Endothelial cell of umbilical vein (primary cell): Measurements from ENCODE around the gene LARGE1. TPM values are rescaled to one million over a fixed set of nuclear protein-coding genes. Genes with fewer than 3 reads are reported as not detected.

Experiments
- BruUV-seq: library from RNA; stranded (reverse); fragments of 400-500 nt; replicated peaks from 2 replicates; lab custom pipeline; 2021; lab: Mats Ljungman, UMichigan
- CTCF ChIA-PET: fragments of 300-600, 350-600 bp; sonication (Branson Sonifier 250); formaldehyde crosslinking; loops from one replicate; lab custom pipeline; 2021; ENCODE audit warnings: antibody characterized with exemption, inconsistent platforms; lab: Charles Lee
- POLR2A ChIA-PET: fragments of 300-600, 350-600 bp; sonication (Branson Sonifier 250); formaldehyde crosslinking; loops from one replicate; lab custom pipeline; 2021; ENCODE audit warnings: antibody characterized with exemption, inconsistent platforms; lab: Charles Lee
- DNase-seq: peaks from one replicate; pipeline ENCODE4 v3.0.0-alpha.2; 2011; ENCODE audit warnings: low read depth, low spot score
- FAIRE-seq: peaks from 2 replicates; lab custom pipeline; 2011; peaks lifted over from hg19 to GRCh38; lab: Jason Lieb, UNC
- H2AFZ ChIP-seq: 2 replicates; pipeline ENCODE4 v1.6.0; 2012; ENCODE audit warnings: low read depth, low read length, control low read depth, inconsistent platforms
- H3K27ac ChIP-seq: 2 replicates; pipeline ENCODE4 v1.5.1; 2011; ENCODE audit warnings: low read depth, mild to moderate bottlenecking, control low read depth, low read length, moderate library complexity; ENCODE audit not compliant: insufficient read depth
- H3K27me3 ChIP-seq, 2 experiments: 2 replicates each; pipeline versions ENCODE4 v1.6.0 to v1.6.1; 2011; ENCODE audit warnings: low read length in 2 of 2, mixed read lengths in 1 of 2; ENCODE audit not compliant: control insufficient read depth in 2 of 2, insufficient read depth in 2 of 2
- H3K36me3 ChIP-seq, 2 experiments: 2 replicates in 1 of 2; 3 replicates in 1 of 2; pipeline ENCODE4 v1.5.1; 2011; ENCODE audit warnings: low read length in 2 of 2, mild to moderate bottlenecking in 1 of 2, moderate library complexity in 1 of 2; ENCODE audit not compliant: control insufficient read depth in 2 of 2, insufficient read depth in 2 of 2; ENCODE audit errors: extremely low read depth in 1 of 2
- H3K4me1 ChIP-seq: 3 replicates; pipeline ENCODE4 v1.5.1; 2011; ENCODE audit warnings: mild to moderate bottlenecking, low read length; ENCODE audit not compliant: control insufficient read depth, insufficient read depth; ENCODE audit errors: extremely low read depth
- H3K4me2 ChIP-seq: 2 replicates; pipeline ENCODE4 v1.6.1; 2011; ENCODE audit warnings: low read length, control low read depth, mixed read lengths; ENCODE audit not compliant: insufficient read depth
- H3K4me3 ChIP-seq, 3 experiments: fragments of 200-600 bp in 1 of 3; sonication (generic), shearing (Covaris generic) in 1 of 3; replicated peaks in 1 of 3; 2 replicates each; pipeline ENCODE4 v1.5.1; 2011 to 2016; ENCODE audit warnings: control low read depth in 3 of 3, low read length in 3 of 3, mild to moderate bottlenecking in 2 of 3, inconsistent platforms in 1 of 3, low read depth in 1 of 3, moderate library complexity in 1 of 3; ENCODE audit not compliant: insufficient read depth in 1 of 3
- H3K79me2 ChIP-seq: 2 replicates; pipeline ENCODE4 v1.6.0; 2012; ENCODE audit warnings: low read length, inconsistent platforms; ENCODE audit not compliant: control insufficient read depth, insufficient read depth
- H3K9ac ChIP-seq: replicated peaks from 2 replicates; pipeline ENCODE3; 2011; ENCODE audit warnings: low read length, control low read depth; ENCODE audit not compliant: insufficient read depth; ENCODE audit errors: extremely low read depth
- H3K9me1 ChIP-seq: replicated peaks from 3 replicates; pipeline ENCODE4 v1.6.0; 2011; ENCODE audit warnings: mild to moderate bottlenecking, low read length; ENCODE audit not compliant: control insufficient read depth, insufficient read depth; ENCODE audit errors: extremely low read depth
- H3K9me3 ChIP-seq: replicated peaks from 2 replicates; pipeline ENCODE4 v1.5.1; 2012; ENCODE audit warnings: low read length, inconsistent platforms; ENCODE audit not compliant: control insufficient read depth, insufficient read depth
- H4K20me1 ChIP-seq: replicated peaks from 2 replicates; pipeline ENCODE3; 2011; ENCODE audit warnings: mild to moderate bottlenecking, low read length; ENCODE audit not compliant: control insufficient read depth, insufficient read depth; ENCODE audit errors: extremely low read depth
- EZH2 ChIP-seq: IDR thresholded peaks from 2 replicates; pipeline ENCODE4 v1.6.1; 2012; ENCODE audit warnings: borderline replicate concordance, low read depth, mild to moderate bottlenecking, moderate library complexity, low read length, inconsistent platforms; ENCODE audit not compliant: severe bottlenecking
- FOS ChIP-seq: IDR thresholded peaks from 2 replicates; pipeline ENCODE4 v1.6.1; 2011; ENCODE audit warnings: mild to moderate bottlenecking, low read length, moderate library complexity, borderline replicate concordance; ENCODE audit not compliant: insufficient read depth
- GATA2 ChIP-seq: IDR thresholded peaks from 2 replicates; pipeline ENCODE4 v1.7.0; 2011; ENCODE audit warnings: low read depth, mild to moderate bottlenecking, moderate library complexity, mixed read lengths, low read length; ENCODE audit not compliant: insufficient read length, insufficient read depth
- JUN ChIP-seq: IDR thresholded peaks from 2 replicates; pipeline ENCODE4 v1.6.1; 2011; ENCODE audit warnings: borderline replicate concordance, low read depth; ENCODE audit not compliant: insufficient read length, insufficient read depth
- MAX ChIP-seq: IDR thresholded peaks from 2 replicates; pipeline ENCODE4 v1.6.1; 2011; ENCODE audit not compliant: insufficient read depth, insufficient read length
- MYC ChIP-seq: IDR thresholded peaks from one replicate; pipeline ENCODE4 v1.6.1; 2011; ENCODE audit warnings: mild to moderate bottlenecking, low read depth, low read length
- POLR2A ChIP-seq: IDR thresholded peaks from 2 replicates; pipeline ENCODE4 v1.6.1; 2012; ENCODE audit warnings: low read depth, mild to moderate bottlenecking, control low read depth, low read length
- POLR2AphosphoS5 ChIP-seq: IDR thresholded peaks from 2 replicates; pipeline ENCODE4 v1.6.1; 2012; ENCODE audit warnings: low read depth, mild to moderate bottlenecking, control low read depth, low read length, moderate library complexity; ENCODE audit not compliant: insufficient read depth
- dilution Hi-C: fragments of 300-500 bp; cut with MboI; formaldehyde crosslinking; loops from one replicate; pipeline ENCODE4 v1.15.0; 2019; ENCODE audit warnings: low sequenced_read_pairs; ENCODE audit not compliant: extremely low pct_ligation_motif_present
- intact Hi-C: fragments of 100-400 bp; cut with micrococcal nuclease; formaldehyde crosslinking; loops from one replicate; pipeline ENCODE4 v1.10.0; 2022
- polyA plus RNA-seq, 4 experiments: library from polyadenylated mRNA; depleted of rRNA in 3 of 4; stranded (reverse) in 3 of 4; unstranded in 1 of 4; fragments of >200 nt; gene quantifications; 2 replicates each; pipeline versions ENCODE4 v1.2.1 to v1.2.3, GENCODE V29; 2011 to 2012; ENCODE audit warnings: missing spikeins in 1 of 4
- total RNA-seq: library from RNA; stranded (reverse); gene quantifications from 2 replicates; pipeline ENCODE4 v1.2.3, GENCODE V29; 2021
- TF ChIP-seq, protein P1 (sequence below), 2 donors: IDR thresholded peaks; 1 replicate in 1 of 2; 2 replicates in 1 of 2; pipeline ENCODE4 v1.5.1; 2011; ENCODE audit warnings: low read length in 2 of 2, mild to moderate bottlenecking in 2 of 2, moderate library complexity in 2 of 2, control low read depth in 1 of 2, inconsistent platforms in 1 of 2, low read depth in 1 of 2; ENCODE audit not compliant: insufficient read depth in 1 of 2; ENCODE audit errors: extremely low read depth in 1 of 2

Gene LARGE1
- total and polyA plus RNA-seq, 2 donors (not counting 3 experiments of a cell fraction or from before 2014, with no cell fraction given) = 0.95 to 4.4 TPM

- ChIA-PET CTCF (no interaction called here), POLR2A (no interaction called here)
- Histone ChIP-seq H3K79me2 (no peaks in the 10 kb centered on the region), H3K9me3 (peaks cover 2% of the 10 kb centered on the region), H3K4me3 (no peak overlapping the region), H3K36me3 (no peaks in the 10 kb centered on the region), H3K9ac (no peak overlapping the region), H3K4me2 (no peak overlapping the region), H2AFZ (no peak overlapping the region), H3K27me3 (no peaks in the 10 kb centered on the region), H3K9me1 (no peaks in the 10 kb centered on the region), H4K20me1 (no peaks in the 10 kb centered on the region), H3K4me1 (no peaks in the 10 kb centered on the region), H3K27ac (no peak overlapping the region)
- FAIRE-seq = no peak
- TF ChIP-seq POLR2A = no peak
- TF ChIP-seq, protein P1, sequence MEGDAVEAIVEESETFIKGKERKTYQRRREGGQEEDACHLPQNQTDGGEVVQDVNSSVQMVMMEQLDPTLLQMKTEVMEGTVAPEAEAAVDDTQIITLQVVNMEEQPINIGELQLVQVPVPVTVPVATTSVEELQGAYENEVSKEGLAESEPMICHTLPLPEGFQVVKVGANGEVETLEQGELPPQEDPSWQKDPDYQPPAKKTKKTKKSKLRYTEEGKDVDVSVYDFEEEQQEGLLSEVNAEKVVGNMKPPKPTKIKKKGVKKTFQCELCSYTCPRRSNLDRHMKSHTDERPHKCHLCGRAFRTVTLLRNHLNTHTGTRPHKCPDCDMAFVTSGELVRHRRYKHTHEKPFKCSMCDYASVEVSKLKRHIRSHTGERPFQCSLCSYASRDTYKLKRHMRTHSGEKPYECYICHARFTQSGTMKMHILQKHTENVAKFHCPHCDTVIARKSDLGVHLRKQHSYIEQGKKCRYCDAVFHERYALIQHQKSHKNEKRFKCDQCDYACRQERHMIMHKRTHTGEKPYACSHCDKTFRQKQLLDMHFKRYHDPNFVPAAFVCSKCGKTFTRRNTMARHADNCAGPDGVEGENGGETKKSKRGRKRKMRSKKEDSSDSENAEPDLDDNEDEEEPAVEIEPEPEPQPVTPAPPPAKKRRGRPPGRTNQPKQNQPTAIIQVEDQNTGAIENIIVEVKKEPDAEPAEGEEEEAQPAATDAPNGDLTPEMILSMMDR (IDR thresholded peaks at IDR 0.05; ENCODE audit: extremely low read depth in 1 of 2, insufficient read depth in 1 of 2, low read depth in 1 of 2, low read length in 2 of 2) = no peak
- TF ChIP-seq GATA2 = no peak
- no peak for TF ChIP-seq POLR2AphosphoS5
- no peak for TF ChIP-seq MYC
- no peak for TF ChIP-seq EZH2
- no peak for TF ChIP-seq MAX
- no peak for TF ChIP-seq FOS
- TF ChIP-seq JUN = no peak
- no peak for DNase-seq
- intact Hi-C loops (no loop called here), dilution Hi-C loops (no loop called here)
- no TSS peak for BruUV-seq
Measured at GRCh38 chr22:33361581-33361980, 558.7 kb downstream of the LARGE1 start.
